Natural killer cell (primary cell): Measurements from ENCODE around the gene ATIC. TPM values are rescaled to one million over a fixed set of nuclear protein-coding genes. Genes with fewer than 3 reads are reported as not detected.

Experiments
- ATAC-seq, 3 donors: fragments of 150-1000 bp in 2 of 3; fragments of 200-7000 bp in 1 of 3; cut with Tn5 transposase; 1 replicate in 1 of 3; 2 replicates in 2 of 3; pipeline ENCODE4 v1.10.0; 2021; ENCODE audit warnings: mild to moderate bottlenecking in 2 of 3, moderate library complexity in 2 of 3
- DNase-seq, 2 donors: peaks; one replicate each; pipeline versions ENCODE4 v3.0.0 to v3.0.0-alpha.2; 2013 to 2021; ENCODE audit warnings: mixed read lengths in 1 of 2
- H3K27ac ChIP-seq: one replicate; pipeline ENCODE4 v1.5.1; 2013; ENCODE audit warnings: mild to moderate bottlenecking, low read length
- H3K27me3 ChIP-seq: one replicate; pipeline ENCODE4 v1.6.1; 2013; ENCODE audit warnings: low read length; ENCODE audit not compliant: control insufficient read depth, insufficient read depth
- H3K36me3 ChIP-seq: one replicate; pipeline ENCODE4 v1.6.1; 2013; ENCODE audit warnings: low read length; ENCODE audit not compliant: control insufficient read depth, insufficient read depth
- H3K4me1 ChIP-seq: one replicate; pipeline ENCODE4 v1.6.1; 2013; ENCODE audit warnings: low read length; ENCODE audit not compliant: control insufficient read depth, insufficient read depth
- H3K4me3 ChIP-seq: one replicate; pipeline ENCODE4 v1.5.1; 2013; ENCODE audit warnings: low read length
- H3K9me3 ChIP-seq: one replicate; pipeline ENCODE4 v1.6.1; 2013; ENCODE audit warnings: low read length; ENCODE audit not compliant: control insufficient read depth, insufficient read depth
- H3K27ac Mint-ChIP-seq, 2 donors: one replicate each; pipeline ENCODE4 v1.8.0; 2022; ENCODE audit warnings: mild to moderate bottlenecking in 2 of 2, mixed read lengths in 2 of 2, moderate library complexity in 1 of 2
- H3K27me3 Mint-ChIP-seq, 2 donors: one replicate each; pipeline ENCODE4 v1.8.0; 2022; ENCODE audit warnings: low read depth in 2 of 2, mixed read lengths in 2 of 2
- H3K36me3 Mint-ChIP-seq: one replicate; pipeline ENCODE4 v1.8.0; 2022; ENCODE audit warnings: mixed read lengths
- H3K4me1 Mint-ChIP-seq, 2 donors: one replicate each; pipeline ENCODE4 v1.8.0; 2022; ENCODE audit warnings: mixed read lengths in 2 of 2
- H3K4me3 Mint-ChIP-seq: one replicate; pipeline ENCODE4 v1.8.0; 2022; ENCODE audit warnings: mild to moderate bottlenecking, moderate library complexity, mixed read lengths
- H3K9me3 Mint-ChIP-seq, 2 donors: one replicate each; pipeline ENCODE4 v1.8.0; 2022; ENCODE audit warnings: mixed read lengths in 2 of 2
- CTCF ChIP-seq: fragments of 200-600 bp; IDR thresholded peaks from one replicate; pipeline ENCODE4 v1.8.0; 2022; ENCODE audit warnings: antibody characterized with exemption
- WGBS: methylation state at CpG from one replicate; pipeline ENCODE4 v1.1.7; 2013; ENCODE audit warnings: missing lambda C conversion rate; ENCODE audit not compliant: insufficient coverage; 5-methylcytosine and 5-hydroxymethylcytosine counted together
- intact Hi-C: fragments of 100-400 bp; cut with micrococcal nuclease; formaldehyde crosslinking; loops from one replicate; pipeline ENCODE4 v1.14.2; 2022
- total RNA-seq, 4 donors: library from RNA; stranded (reverse); fragments of 120-200 nt in 1 of 4; gene quantifications; one replicate each; pipeline versions ENCODE4 v1.2.3 to v1.2.4, GENCODE V29; 2013 to 2022

Gene ATIC
- total RNA-seq, 3 donors from 2014 or later (not counting 1 experiment from before 2014, with no cell fraction given) = 33.2 to 49.9 (median 44.5) TPM

- Mint-ChIP-seq H3K4me3 (no peak overlapping the region), H3K4me1 (no peaks in the 10 kb centered on the region), H3K9me3 (no peaks in the 10 kb centered on the region), H3K36me3 (peaks cover 6% of the 10 kb centered on the region), H3K27ac (no peak overlapping the region), H3K27me3 (no peaks in the 10 kb centered on the region)
- no peak for ATAC-seq
- no peaks in the 10 kb centered on the region for H3K27me3 ChIP-seq
- 72% methylated on average over 4 of the region's 4 CpGs for WGBS
- H3K4me3 ChIP-seq = no peak overlapping the region
- no peaks in the 10 kb centered on the region for H3K9me3 ChIP-seq
- no peaks in the 10 kb centered on the region for H3K4me1 ChIP-seq
- intact Hi-C loops = no loop called here
- no peak for TF ChIP-seq CTCF
- H3K27ac ChIP-seq = no peak overlapping the region
- DNase-seq = no peak
- H3K36me3 ChIP-seq = peaks cover 21% of the 10 kb centered on the region
Observed at GRCh38 chr2:215352602-215353001, 40.7 kb downstream of the ATIC start.

- intact Hi-C loops = no loop called here
- Histone ChIP-seq H3K27ac (no peak overlapping the region), H3K4me3 (no peak overlapping the region), H3K27me3 (no peaks in the 10 kb centered on the region), H3K36me3 (peaks cover 6% of the 10 kb centered on the region), H3K4me1 (no peaks in the 10 kb centered on the region), H3K9me3 (no peaks in the 10 kb centered on the region)
- Mint-ChIP-seq H3K9me3 (no peaks in the 10 kb centered on the region), H3K36me3 (no peaks in the 10 kb centered on the region), H3K4me3 (no peak overlapping the region), H3K4me1 (no peaks in the 10 kb centered on the region), H3K27me3 (no peaks in the 10 kb centered on the region), H3K27ac (no peak overlapping the region)
- no peak for DNase-seq
- no peak for TF ChIP-seq CTCF
- ATAC-seq = no peak
- 91% methylated on average over 8 of the region's 9 CpGs for WGBS
Observed at GRCh38 chr2:215354771-215355695, 43.2 kb downstream of the ATIC start.

GRCh38 chr2:215355801-215356200 lies 43.9 kb downstream of the ATIC start:
- no peak overlapping the region for H3K4me3 Mint-ChIP-seq
- TF ChIP-seq CTCF = no peak
- H3K4me1 Mint-ChIP-seq = no peaks in the 10 kb centered on the region
- ATAC-seq (no peak), DNase-seq (no peak)
- H3K27ac Mint-ChIP-seq = no peak overlapping the region
- Histone ChIP-seq H3K36me3 (no peaks in the 10 kb centered on the region), H3K4me1 (no peaks in the 10 kb centered on the region), H3K4me3 (no peak overlapping the region), H3K9me3 (no peaks in the 10 kb centered on the region), H3K27ac (no peak overlapping the region), H3K27me3 (no peaks in the 10 kb centered on the region)
- H3K27me3 Mint-ChIP-seq = no peaks in the 10 kb centered on the region
- intact Hi-C loops = no loop called here
- H3K36me3 Mint-ChIP-seq = no peaks in the 10 kb centered on the region
- no peaks in the 10 kb centered on the region for H3K9me3 Mint-ChIP-seq
- WGBS = 93% methylated on average over 7 of the region's 7 CpGs
